Measurements from ENCODE around the gene HAAO. TPM values are rescaled to one million over a fixed set of nuclear protein-coding genes. Genes with fewer than 3 reads are reported as not detected.

Gene HAAO
- total RNA-seq, 4 donors from 2014 or later: 3.9 to 6.6 (median 4.3) TPM

- Histone ChIP-seq H3K27ac (no peak overlapping the region), H3K4me3 (no peak overlapping the region), H3K27me3 (no peaks in the 10 kb centered on the region), H3K4me1 (no peaks in the 10 kb centered on the region), H3K36me3 (peaks cover 6% of the 10 kb centered on the region), H3K9me3 (no peaks in the 10 kb centered on the region)
- no peak for DNase-seq (ENCODE audit: low spot score in 2 of 2)
- WGBS: 100% methylated on average over 1 of the region's 1 CpG
- TF ChIP-seq POLR2AphosphoS5 (IDR thresholded peaks at IDR 0.05): no peak
- TF ChIP-seq POLR2A (IDR thresholded peaks at IDR 0.05): no peak
- TF ChIP-seq EP300 (IDR thresholded peaks at IDR 0.05): no peak
- no peak for TF ChIP-seq CTCF (IDR thresholded peaks at IDR 0.05)
These were observed 11.2 kb downstream of the HAAO start for GRCh38 chr2:42781181-42781580.

GRCh38 chr2:42777883-42778805 is 14.2 kb downstream of the HAAO start:
- 88% methylated on average over 3 of the region's 3 CpGs for WGBS
- TF ChIP-seq POLR2AphosphoS5 (IDR thresholded peaks at IDR 0.05) (no peak), EP300 (IDR thresholded peaks at IDR 0.05) (no peak), POLR2A (IDR thresholded peaks at IDR 0.05) (no peak), CTCF (IDR thresholded peaks at IDR 0.05) (no peak)
- Histone ChIP-seq H3K36me3 (no peaks in the 10 kb centered on the region), H3K4me1 (no peaks in the 10 kb centered on the region), H3K9me3 (no peaks in the 10 kb centered on the region), H3K4me3 (no peak overlapping the region), H3K27me3 (no peaks in the 10 kb centered on the region), H3K27ac (no peak overlapping the region)
- DNase-seq (ENCODE audit: low spot score in 2 of 2): no peak

- TF ChIP-seq EP300 (IDR thresholded peaks at IDR 0.05) (no peak), POLR2AphosphoS5 (IDR thresholded peaks at IDR 0.05) (no peak), CTCF (IDR thresholded peaks at IDR 0.05) (no peak), POLR2A (IDR thresholded peaks at IDR 0.05) (no peak)
- Histone ChIP-seq H3K36me3 (no peaks in the 10 kb centered on the region), H3K4me3 (no peak overlapping the region), H3K27ac (no peak overlapping the region), H3K9me3 (no peaks in the 10 kb centered on the region), H3K4me1 (no peaks in the 10 kb centered on the region), H3K27me3 (no peaks in the 10 kb centered on the region)
- WGBS: 73% methylated on average over 3 of the region's 3 CpGs
- no peak for DNase-seq (ENCODE audit: low spot score in 2 of 2)
These were observed 16.6 kb downstream of the HAAO start for GRCh38 chr2:42775810-42776209.

GRCh38 chr2:42775186-42775585 is 17.2 kb downstream of the HAAO start:
- no peak for TF ChIP-seq POLR2AphosphoS5 (IDR thresholded peaks at IDR 0.05)
- no peak for TF ChIP-seq EP300 (IDR thresholded peaks at IDR 0.05)
- no peak for TF ChIP-seq POLR2A (IDR thresholded peaks at IDR 0.05)
- no peak for TF ChIP-seq CTCF (IDR thresholded peaks at IDR 0.05)
- no peak for DNase-seq (ENCODE audit: low spot score in 2 of 2)
- Histone ChIP-seq H3K4me3 (no peak overlapping the region), H3K27me3 (no peaks in the 10 kb centered on the region), H3K4me1 (no peaks in the 10 kb centered on the region), H3K36me3 (no peaks in the 10 kb centered on the region), H3K27ac (no peak overlapping the region), H3K9me3 (no peaks in the 10 kb centered on the region)
- WGBS: 68% methylated on average over 2 of the region's 2 CpGs

GRCh38 chr2:42771546-42772153 is 20.7 kb downstream of the HAAO start:
- TF ChIP-seq POLR2AphosphoS5 (IDR thresholded peaks at IDR 0.05) (no peak), POLR2A (IDR thresholded peaks at IDR 0.05) (no peak), CTCF (IDR thresholded peaks at IDR 0.05) (no peak), EP300 (IDR thresholded peaks at IDR 0.05) (no peak)
- H3K4me1 ChIP-seq: no peaks in the 10 kb centered on the region
- no peak overlapping the region for H3K4me3 ChIP-seq
- 84% methylated on average over 5 of the region's 5 CpGs for WGBS
- DNase-seq (ENCODE audit: low spot score in 2 of 2): peak in 1 of 2 donors; percentile 24
- peaks cover 4% of the 10 kb centered on the region for H3K36me3 ChIP-seq
- no peak overlapping the region for H3K27ac ChIP-seq
- no peaks in the 10 kb centered on the region for H3K27me3 ChIP-seq
- H3K9me3 ChIP-seq: no peaks in the 10 kb centered on the region
